ENCODE results near the gene PRPSAP2. TPM values are rescaled to one million over a fixed set of nuclear protein-coding genes. Genes with fewer than 3 reads are reported as not detected.

Gene PRPSAP2
- total and polyA plus RNA-seq, 5 experiments from 2014 or later: 36.9 to 53.1 (median 47.6) TPM

- ATAC-seq (no peak), DNase-seq (no peak)
- H3K4me3 Mint-ChIP-seq: no peak overlapping the region
- no peaks in the 10 kb centered on the region for H3K9me3 Mint-ChIP-seq
- H3K4me1 Mint-ChIP-seq: peaks cover 15 to 49% (median 30%) of the 10 kb centered on the region in 4 donors
- no peaks in the 10 kb centered on the region for H3K36me3 Mint-ChIP-seq
- no peaks in the 10 kb centered on the region for H3K27me3 Mint-ChIP-seq
- peak overlapping the region in 3 of 10 donors; percentile 29 to 81 (median 56) for H3K27ac Mint-ChIP-seq
- POLR2A ChIA-PET: no interaction called here
These were observed 101.9 kb downstream of the PRPSAP2 start for GRCh38 chr17:18959845-18960240.

GRCh38 chr17:18960241-18960665, 102.3 kb downstream of the PRPSAP2 start:
- Mint-ChIP-seq H3K4me1 (peaks cover 15 to 45% (median 27%) of the 10 kb centered on the region in 4 donors), H3K9me3 (no peaks in the 10 kb centered on the region), H3K27me3 (no peaks in the 10 kb centered on the region), H3K4me3 (no peak overlapping the region), H3K36me3 (no peaks in the 10 kb centered on the region), H3K27ac (peak overlapping the region in 4 of 10 donors; percentile 33 to 81 (median 46))
- ATAC-seq (no peak), DNase-seq (peak in 1 of 10 donors; percentile 34)
- POLR2A ChIA-PET: interaction anchor here (1.4 to 1.5 kb wide), 2 partner anchors 12 to 21 kb away, joined by 3 read pairs; no protein-coding TSS in a partner anchor

- peak; percentile 77 to 96 for ATAC-seq
- Mint-ChIP-seq H3K27ac (peak overlapping the region in 6 of 10 donors; percentile 20 to 57 (median 35)), H3K9me3 (no peaks in the 10 kb centered on the region), H3K27me3 (no peaks in the 10 kb centered on the region), H3K36me3 (no peaks in the 10 kb centered on the region), H3K4me1 (peaks cover 11 to 42% (median 21%) of the 10 kb centered on the region in 4 donors), H3K4me3 (peak overlapping the region in 2 of 10 donors; percentile 11 to 15)
- POLR2A ChIA-PET: interaction anchor here (1.2 to 1.5 kb wide), 4 partner anchors 11 to 102 kb away, joined by 3 read pairs; no protein-coding TSS in a partner anchor
- peak; percentile 31 to 82 (median 62) for DNase-seq
These were observed 103.0 kb downstream of the PRPSAP2 start for GRCh38 chr17:18960803-18961511.

- peak overlapping the region in 3 of 10 donors; percentile 50 to 67 (median 52) for H3K27ac Mint-ChIP-seq
- no peaks in the 10 kb centered on the region for H3K27me3 Mint-ChIP-seq
- DNase-seq (no peak), ATAC-seq (no peak)
- H3K36me3 Mint-ChIP-seq: no peaks in the 10 kb centered on the region
- POLR2A ChIA-PET: interaction anchor here (1.2 to 1.5 kb wide), 4 partner anchors 10 to 103 kb away, joined by 3 read pairs; no protein-coding TSS in a partner anchor
- H3K4me3 Mint-ChIP-seq: no peak overlapping the region
- no peaks in the 10 kb centered on the region for H3K9me3 Mint-ChIP-seq
- peaks cover 10 to 36% (median 19%) of the 10 kb centered on the region in 4 donors for H3K4me1 Mint-ChIP-seq
These were observed 103.9 kb downstream of the PRPSAP2 start for GRCh38 chr17:18961634-18962493.

- POLR2A ChIA-PET: no interaction called here
- Mint-ChIP-seq H3K36me3 (no peaks in the 10 kb centered on the region), H3K9me3 (no peaks in the 10 kb centered on the region), H3K27ac (peak overlapping the region in 4 of 10 donors; percentile 34 to 71 (median 58)), H3K27me3 (no peaks in the 10 kb centered on the region), H3K4me1 (peaks cover 8 to 34% (median 19%) of the 10 kb centered on the region in 4 donors), H3K4me3 (no peak overlapping the region)
- no peak for ATAC-seq
- DNase-seq: no peak
These were observed 104.5 kb downstream of the PRPSAP2 start for GRCh38 chr17:18962494-18962815.

GRCh38 chr17:18963126-18964017, 105.4 kb downstream of the PRPSAP2 start:
- POLR2A ChIA-PET: no interaction called here
- DNase-seq (no peak), ATAC-seq (no peak)
- Mint-ChIP-seq H3K4me1 (peaks cover 5 to 26% (median 14%) of the 10 kb centered on the region in 4 donors), H3K27ac (peak overlapping the region in 3 of 10 donors; percentile 34 to 71 (median 53)), H3K4me3 (no peak overlapping the region), H3K27me3 (no peaks in the 10 kb centered on the region), H3K9me3 (no peaks in the 10 kb centered on the region), H3K36me3 (no peaks in the 10 kb centered on the region)

- no peaks in the 10 kb centered on the region for H3K9me3 Mint-ChIP-seq
- H3K4me1 Mint-ChIP-seq: peaks cover 5 to 23% (median 12%) of the 10 kb centered on the region in 4 donors
- no peaks in the 10 kb centered on the region for H3K36me3 Mint-ChIP-seq
- H3K4me3 Mint-ChIP-seq: no peak overlapping the region
- POLR2A ChIA-PET: no interaction called here
- peak overlapping the region in 1 of 10 donors; percentile 39 for H3K27ac Mint-ChIP-seq
- ATAC-seq (no peak), DNase-seq (no peak)
- H3K27me3 Mint-ChIP-seq: no peaks in the 10 kb centered on the region
These were observed 106.1 kb downstream of the PRPSAP2 start for GRCh38 chr17:18964018-18964351.

GRCh38 chr17:18964550-18964949, 106.6 kb downstream of the PRPSAP2 start:
- Mint-ChIP-seq H3K4me1 (peaks cover 7 to 18% (median 12%) of the 10 kb centered on the region in 4 donors), H3K4me3 (no peak overlapping the region), H3K36me3 (no peaks in the 10 kb centered on the region), H3K27ac (peak overlapping the region in 2 of 10 donors; percentile 9 to 39), H3K27me3 (no peaks in the 10 kb centered on the region), H3K9me3 (no peaks in the 10 kb centered on the region)
- POLR2A ChIA-PET: interaction anchor here (0.6 kb wide), 2 partner anchors 69 to 83 kb away, joined by 3 read pairs; no protein-coding TSS in a partner anchor
- DNase-seq (no peak), ATAC-seq (no peak)

- no peaks in the 10 kb centered on the region for H3K36me3 Mint-ChIP-seq
- no peaks in the 10 kb centered on the region for H3K27me3 Mint-ChIP-seq
- H3K4me1 Mint-ChIP-seq: peaks cover 5 to 12% (median 7%) of the 10 kb centered on the region in 4 donors
- no peak overlapping the region for H3K4me3 Mint-ChIP-seq
- H3K9me3 Mint-ChIP-seq: no peaks in the 10 kb centered on the region
- ATAC-seq (no peak), DNase-seq (no peak)
- peak overlapping the region in 1 of 10 donors; percentile 77 for H3K27ac Mint-ChIP-seq
- POLR2A ChIA-PET: no interaction called here
These were observed 107.8 kb downstream of the PRPSAP2 start for GRCh38 chr17:18965530-18966236.

GRCh38 chr17:18966831-18967624, 109.1 kb downstream of the PRPSAP2 start:
- no peaks in the 10 kb centered on the region for H3K36me3 Mint-ChIP-seq
- POLR2A ChIA-PET: interaction anchor here (0.7 kb wide), 1 partner anchor 36 kb away, joined by 6 read pairs; no protein-coding TSS in a partner anchor
- no peak overlapping the region for H3K4me3 Mint-ChIP-seq
- peak overlapping the region in 1 of 10 donors; percentile 8 for H3K27ac Mint-ChIP-seq
- no peaks in the 10 kb centered on the region for H3K9me3 Mint-ChIP-seq
- peaks cover 0 to 9% (median 4%) of the 10 kb centered on the region in 4 donors for H3K4me1 Mint-ChIP-seq
- no peak for ATAC-seq
- no peaks in the 10 kb centered on the region for H3K27me3 Mint-ChIP-seq
- no peak for DNase-seq

GRCh38 chr17:18967916-18968315, 110.0 kb downstream of the PRPSAP2 start:
- peaks cover 0 to 9% (median 2%) of the 10 kb centered on the region in 4 donors for H3K4me1 Mint-ChIP-seq
- POLR2A ChIA-PET: no interaction called here
- H3K9me3 Mint-ChIP-seq: no peaks in the 10 kb centered on the region
- H3K27me3 Mint-ChIP-seq: no peaks in the 10 kb centered on the region
- peaks cover 0 to 2% (median 0%) of the 10 kb centered on the region in 3 donors for H3K36me3 Mint-ChIP-seq
- no peak for ATAC-seq
- H3K4me3 Mint-ChIP-seq: no peak overlapping the region
- peak overlapping the region in 2 of 10 donors; percentile 7 to 15 for H3K27ac Mint-ChIP-seq
- no peak for DNase-seq
